Thoracic aorta (tissue), 2 donors: Measurements from ENCODE around the gene HOMER3. TPM values are rescaled to one million over a fixed set of nuclear protein-coding genes. Genes with fewer than 3 reads are reported as not detected.
"Not testable (repeated sequence)": the region's sequence is repeated elsewhere in the genome, so short reads cannot be mapped to it uniquely, and the experiment has no call there.

Source experiments
- ATAC-seq: fragments of 150-250 bp; one replicate; pipeline ENCODE4 v1.8.0; 2017; ENCODE audit warnings: low read depth; ENCODE audit not compliant: insufficient number of reproducible peaks, low FRiP score
- DNase-seq: peaks from one replicate; pipeline ENCODE4 v3.0.0-alpha.2; 2020; ENCODE audit warnings: low spot score
- H3K27ac ChIP-seq, 2 donors: fragments of 200-600 bp; sonication (generic); 1 replicate in 1 of 2; 2 replicates in 1 of 2; pipeline ENCODE4 v1.5.1; 2016; ENCODE audit warnings: mild to moderate bottlenecking in 2 of 2, moderate library complexity in 2 of 2
- H3K27me3 ChIP-seq: fragments of 200-600 bp; sonication (generic); replicated peaks from 2 replicates; pipeline ENCODE4 v1.6.0; 2016; ENCODE audit warnings: mild to moderate bottlenecking; ENCODE audit not compliant: insufficient read depth
- H3K36me3 ChIP-seq: fragments of 200-600 bp; sonication (generic); one replicate; pipeline ENCODE4 v1.5.1; 2016
- H3K4me1 ChIP-seq, 2 donors: fragments of 200-600 bp; sonication (generic); 1 replicate in 1 of 2; 2 replicates in 1 of 2; pipeline versions ENCODE4 v1.5.1 to v1.6.0; 2016; ENCODE audit warnings: low read depth in 2 of 2, mild to moderate bottlenecking in 1 of 2; ENCODE audit not compliant: control insufficient read depth in 1 of 2
- H3K4me3 ChIP-seq: fragments of 200-600 bp; sonication (generic); 2 replicates; pipeline ENCODE4 v1.5.1; 2016; ENCODE audit warnings: mild to moderate bottlenecking
- H3K9me3 ChIP-seq: fragments of 200-600 bp; sonication (generic); 2 replicates; pipeline ENCODE4 v1.5.1; 2016
- CTCF ChIP-seq: fragments of 200-600 bp; sonication (generic); IDR thresholded peaks from one replicate; pipeline ENCODE4 v1.5.1; 2019; ENCODE audit warnings: antibody characterized with exemption
- total RNA-seq, 2 donors: library from RNA; depleted of rRNA; stranded (reverse); fragments of >200 nt; gene quantifications; one replicate each; pipeline versions ENCODE4 v1.1.0 to v1.2.3, GENCODE V29; 2016

HOMER3 gene
- total RNA-seq, 2 donors from 2014 or later, result 40.6 to 100 TPM

DNA sequence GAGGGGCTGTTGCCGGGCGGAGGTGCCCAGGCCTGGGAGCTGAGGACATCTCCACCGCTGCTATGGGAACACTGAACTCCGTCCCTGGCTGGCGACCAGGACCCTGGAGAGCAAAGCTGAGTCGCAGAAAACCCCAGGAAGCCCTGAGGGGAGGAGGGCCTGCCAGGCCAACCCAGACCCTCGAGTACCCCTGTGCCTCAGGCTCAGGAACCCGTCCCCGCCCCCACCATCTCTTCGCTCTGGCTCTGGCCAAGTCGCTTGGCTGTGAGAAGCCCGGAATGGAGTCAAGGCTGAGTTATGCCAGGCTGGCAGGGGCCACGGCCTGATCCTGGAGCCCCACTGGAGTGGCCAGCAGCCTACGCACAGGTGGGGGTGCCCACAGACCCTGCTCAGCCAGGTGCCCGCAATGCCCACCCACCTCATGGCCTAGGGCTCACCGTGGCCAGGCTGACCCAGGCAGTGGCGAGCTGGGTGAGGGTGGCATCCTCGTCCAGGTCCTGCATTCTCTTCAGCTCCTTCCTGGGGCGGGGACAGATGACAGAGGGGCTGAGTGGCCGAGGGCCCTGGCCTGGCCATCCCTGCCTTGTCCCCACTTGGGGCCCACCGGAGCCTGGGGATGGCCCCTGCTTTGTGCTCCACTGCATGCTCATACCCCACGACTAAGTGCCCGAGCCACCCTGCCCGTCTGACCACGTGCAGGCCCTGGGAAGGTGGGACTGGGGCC lies 36.5 kb downstream of the HOMER3 start:
- Histone ChIP-seq H3K36me3 (peaks cover 60% of the 10 kb centered on the region), H3K4me3 (no peak overlapping the region), H3K27ac (no peak overlapping the region), H3K4me1 (no peaks in the 10 kb centered on the region), H3K9me3 (no peaks in the 10 kb centered on the region), H3K27me3 (no peaks in the 10 kb centered on the region)
- DNase-seq (no peak), ATAC-seq (no peak)
- TF ChIP-seq CTCF, result no peak

DNA sequence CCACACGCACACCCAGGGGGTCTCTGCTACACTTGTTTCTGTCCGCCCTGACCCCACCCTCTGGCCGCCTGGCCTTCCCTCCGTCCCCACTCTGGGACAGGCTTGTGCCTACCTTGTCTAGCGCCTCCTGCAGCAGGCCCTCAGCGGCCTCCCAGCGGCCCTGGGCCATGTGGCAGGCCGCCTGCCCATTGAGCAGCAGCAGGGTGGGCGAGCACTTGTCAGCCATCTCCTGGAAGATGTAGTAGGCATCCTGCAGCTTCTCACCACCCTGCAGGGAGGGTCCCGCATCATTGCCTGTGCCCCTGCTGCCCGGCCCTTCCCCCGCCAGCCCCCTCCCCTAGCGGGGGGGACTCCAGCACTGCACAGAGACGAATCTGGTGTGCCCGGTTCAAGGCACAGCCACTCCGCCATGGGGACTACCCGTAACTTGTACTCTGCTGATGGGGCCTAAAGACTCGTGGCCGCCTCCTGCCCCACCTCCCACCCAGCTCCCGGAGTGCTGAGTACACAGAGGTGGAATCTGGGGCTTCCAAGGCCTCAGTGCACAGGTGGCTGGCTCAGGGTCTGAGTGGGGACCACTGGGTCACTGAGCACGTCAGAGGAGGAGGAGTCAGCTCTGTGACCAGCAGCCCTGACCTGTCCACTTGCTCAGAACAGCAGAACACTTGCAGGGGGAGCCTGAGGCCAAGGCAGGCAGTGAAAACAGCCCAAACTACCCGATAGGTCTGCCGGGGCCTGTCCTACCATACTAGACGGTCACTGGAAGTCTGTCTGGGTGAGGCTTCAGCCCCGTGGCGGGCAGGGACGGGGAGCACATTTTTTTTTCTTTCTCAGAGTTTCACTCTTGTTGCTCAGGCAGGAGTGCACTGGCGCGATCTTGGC lies 37.6 kb downstream of the HOMER3 start:
- Histone ChIP-seq H3K4me3 (no peak overlapping the region), H3K4me1 (no peaks in the 10 kb centered on the region), H3K9me3 (no peaks in the 10 kb centered on the region), H3K36me3 (peaks cover 64% of the 10 kb centered on the region), H3K27ac (no peak overlapping the region), H3K27me3 (no peaks in the 10 kb centered on the region)
- DNase-seq, result no peak
- no peak for ATAC-seq
- TF ChIP-seq CTCF, result no peak

- not testable (repeated sequence) for H3K27ac ChIP-seq, H3K9me3 ChIP-seq, H3K4me3 ChIP-seq, DNase-seq, H3K27me3 ChIP-seq, H3K4me1 ChIP-seq, ATAC-seq
- H3K36me3 ChIP-seq, result peaks cover 58% of the 10 kb centered on the region
These were observed 38.5 kb downstream of the HOMER3 start for GRCh38 chr19:18902519-18902918.

DNA sequence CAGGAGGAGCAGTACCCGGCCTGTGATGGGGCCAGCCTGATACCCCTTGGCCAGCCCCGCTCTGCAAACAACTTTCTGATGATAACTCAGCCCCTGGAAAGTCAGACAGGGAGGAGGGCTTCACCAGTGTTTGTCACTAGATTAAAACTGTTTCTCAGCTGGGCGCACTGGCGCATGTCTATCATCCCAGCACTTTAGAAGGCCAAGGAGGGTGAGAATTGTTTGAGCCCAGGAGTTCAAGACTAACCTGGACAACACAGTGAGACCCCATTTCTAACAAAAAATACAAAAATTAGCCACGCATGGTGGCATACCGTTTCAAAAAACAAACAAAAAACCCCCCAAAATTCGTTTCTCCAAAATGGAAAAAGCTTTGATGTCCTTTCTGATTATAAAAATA lies 39.5 kb downstream of the HOMER3 start:
- TF ChIP-seq CTCF, result no peak
- Histone ChIP-seq H3K4me3 (no peak overlapping the region), H3K27ac (no peak overlapping the region), H3K9me3 (no peaks in the 10 kb centered on the region), H3K36me3 (peaks cover 49% of the 10 kb centered on the region), H3K27me3 (no peaks in the 10 kb centered on the region), H3K4me1 (peaks cover 2 to 3% of the 10 kb centered on the region in 2 donors)
- ATAC-seq, result no peak
- no peak for DNase-seq

DNA sequence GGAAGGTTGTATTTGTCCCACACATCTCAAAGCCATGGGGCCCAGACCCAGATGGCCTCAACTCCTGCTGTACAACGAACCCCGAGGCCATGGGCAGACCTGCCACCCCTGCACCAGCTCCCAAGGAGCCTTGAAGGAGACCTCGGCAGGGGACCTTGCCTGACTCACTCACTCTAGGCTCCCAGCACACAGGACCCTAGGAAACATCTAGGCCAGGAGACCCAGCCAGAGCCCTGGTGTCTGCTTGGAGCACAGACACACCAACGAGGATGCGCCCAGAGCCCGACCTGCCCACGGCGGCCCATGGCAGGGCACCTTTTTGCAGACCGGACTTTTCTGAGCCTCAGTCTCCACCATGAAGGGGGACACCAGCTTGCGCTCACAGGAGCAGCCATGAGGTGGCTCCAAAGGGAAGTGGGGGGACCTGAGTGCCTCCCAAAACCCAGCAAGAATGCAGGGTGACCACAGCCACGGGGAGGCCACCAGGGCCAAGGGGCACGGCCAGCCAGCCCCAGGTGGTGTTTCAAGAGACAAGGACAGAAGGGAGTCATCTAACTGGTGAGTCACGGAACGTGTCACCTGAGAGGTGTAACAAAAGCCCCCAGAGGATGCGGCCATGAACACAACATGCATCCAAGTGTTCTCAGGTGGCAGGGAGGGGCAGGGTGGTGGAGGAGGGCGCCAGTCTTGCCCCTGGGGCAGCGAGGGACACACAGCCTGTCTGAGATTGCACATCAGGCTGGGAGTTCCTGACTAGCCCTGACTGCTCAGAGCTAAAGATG lies 40.1 kb downstream of the HOMER3 start:
- Histone ChIP-seq H3K27me3 (no peaks in the 10 kb centered on the region), H3K4me1 (peaks cover 3 to 6% of the 10 kb centered on the region in 2 donors), H3K4me3 (no peak overlapping the region), H3K27ac (no peak overlapping the region), H3K9me3 (no peaks in the 10 kb centered on the region), H3K36me3 (peaks cover 43% of the 10 kb centered on the region)
- ATAC-seq (no peak), DNase-seq (no peak)
- no peak for TF ChIP-seq CTCF
